Loucy (cell line): ENCODE measurements around the gene ZSWIM6.

ENCODE experiments used
- EZH2phosphoT487 ChIP-seq: fragments of 200-600 bp; IDR thresholded peaks from 2 replicates; pipeline ENCODE4 v1.6.1; 2018; ENCODE audit warnings: antibody characterized with exemption, mild to moderate bottlenecking, moderate library complexity, borderline replicate concordance
- TF ChIP-seq, protein P1 (sequence below): fragments of 200-600 bp; sonication (generic); conservative IDR thresholded peaks from 2 replicates; pipeline ENCODE4 v1.5.1; 2014; ENCODE audit warnings: mild to moderate bottlenecking, antibody characterized with exemption, low read length

DNA sequence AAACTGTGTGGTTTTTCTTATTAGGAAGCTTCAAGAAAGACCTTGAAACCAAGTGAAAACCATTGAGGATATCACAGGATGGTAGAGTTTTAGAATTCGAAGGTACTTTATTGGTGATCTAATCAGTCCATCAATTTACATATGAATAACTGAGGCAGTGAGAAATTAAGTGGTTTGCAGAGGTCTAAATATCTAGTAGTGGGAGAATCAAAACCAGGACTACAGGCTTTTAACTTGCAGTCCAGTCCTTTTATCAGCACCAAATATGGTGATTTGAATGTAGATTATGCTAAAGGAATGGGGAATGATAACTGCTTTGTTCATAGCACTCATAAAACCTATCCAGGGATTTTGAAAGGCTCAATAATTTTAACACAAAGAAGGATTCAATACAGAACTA is 85.8 kb downstream of the ZSWIM6 start:
- TF ChIP-seq, protein P1, sequence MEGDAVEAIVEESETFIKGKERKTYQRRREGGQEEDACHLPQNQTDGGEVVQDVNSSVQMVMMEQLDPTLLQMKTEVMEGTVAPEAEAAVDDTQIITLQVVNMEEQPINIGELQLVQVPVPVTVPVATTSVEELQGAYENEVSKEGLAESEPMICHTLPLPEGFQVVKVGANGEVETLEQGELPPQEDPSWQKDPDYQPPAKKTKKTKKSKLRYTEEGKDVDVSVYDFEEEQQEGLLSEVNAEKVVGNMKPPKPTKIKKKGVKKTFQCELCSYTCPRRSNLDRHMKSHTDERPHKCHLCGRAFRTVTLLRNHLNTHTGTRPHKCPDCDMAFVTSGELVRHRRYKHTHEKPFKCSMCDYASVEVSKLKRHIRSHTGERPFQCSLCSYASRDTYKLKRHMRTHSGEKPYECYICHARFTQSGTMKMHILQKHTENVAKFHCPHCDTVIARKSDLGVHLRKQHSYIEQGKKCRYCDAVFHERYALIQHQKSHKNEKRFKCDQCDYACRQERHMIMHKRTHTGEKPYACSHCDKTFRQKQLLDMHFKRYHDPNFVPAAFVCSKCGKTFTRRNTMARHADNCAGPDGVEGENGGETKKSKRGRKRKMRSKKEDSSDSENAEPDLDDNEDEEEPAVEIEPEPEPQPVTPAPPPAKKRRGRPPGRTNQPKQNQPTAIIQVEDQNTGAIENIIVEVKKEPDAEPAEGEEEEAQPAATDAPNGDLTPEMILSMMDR: no peak
- no peak for TF ChIP-seq EZH2phosphoT487
